Measurements from ENCODE around the gene CCDC51. TPM values are rescaled to one million over a fixed set of nuclear protein-coding genes. Genes with fewer than 3 reads are reported as not detected.

Gene CCDC51
- total RNA-seq: 40.0 and 42.8 TPM in 2 replicates

GRCh38 chr3:48439820-48440589 is at the start of gene CCDC51, which contains the start of gene TMA7:
Gene CCDC51, minus strand, starts transcription at chr3:48440119. Its CDS starts 4,991 bp downstream, at chr3:48435128.
Gene TMA7, plus strand, starts transcription at chr3:48440257. Its CDS starts 40 bp downstream, at chr3:48440297.

GRCh38 chr3:48446425-48447193 is 6.7 kb upstream of the CCDC51 start, which contains the start of gene ATRIP:
Gene ATRIP, plus strand, starts transcription at chr3:48446737. Its CDS starts 109 bp downstream, at chr3:48446846.

GRCh38 chr3:48429960-48430707 is 9.8 kb downstream of the CCDC51 start, which contains the start of gene PLXNB1:
Gene PLXNB1, minus strand, starts transcription at chr3:48430086. Its CDS starts 5,475 bp downstream, at chr3:48424611.

Other genes starting within 250 kb of the CCDC51 start
- gene CAMP, start 216.6 kb downstream of the CCDC51 start, total RNA-seq: not detected in 2 replicates
- 4.8 and 5.1 TPM in 2 replicates for gene ZNF589, start 199.0 kb downstream of the CCDC51 start, total RNA-seq
- 37.4 and 40.0 TPM in 2 replicates for gene NME6, start 138.8 kb downstream of the CCDC51 start, total RNA-seq
- gene SPINK8, start 106.5 kb downstream of the CCDC51 start, total RNA-seq: not detected in 2 replicates
- 0.15 TPM in 1 of 2 replicates, not detected in the other for gene FBXW12, start 67.9 kb downstream of the CCDC51 start, total RNA-seq
- gene PLXNB1, start 10.0 kb downstream of the CCDC51 start, total RNA-seq: 41.3 and 76.4 TPM in 2 replicates
- gene TMA7, start 138 bp upstream of the CCDC51 start, total RNA-seq: 178 and 359 TPM in 2 replicates
- 5.7 and 6.6 TPM in 2 replicates for gene ATRIP, start 6.6 kb upstream of the CCDC51 start, total RNA-seq
- gene SHISA5, start 64.1 kb upstream of the CCDC51 start, total RNA-seq: 107 and 177 TPM in 2 replicates
- 10.0 and 12.2 TPM in 2 replicates for gene PFKFB4, start 116.7 kb upstream of the CCDC51 start, total RNA-seq
- 1.2 and 1.3 TPM in 2 replicates for gene UCN2, start 123.7 kb upstream of the CCDC51 start, total RNA-seq
- gene COL7A1, start 155.2 kb upstream of the CCDC51 start, total RNA-seq: 22.5 and 52.6 TPM in 2 replicates
- gene UQCRC1, start 169.5 kb upstream of the CCDC51 start, total RNA-seq: 358 and 469 TPM in 2 replicates
- not detected in 2 replicates for gene TMEM89, start 181.7 kb upstream of the CCDC51 start, total RNA-seq
- 16.9 and 22.2 TPM in 2 replicates for gene SLC26A6, start 195.3 kb upstream of the CCDC51 start, total RNA-seq
- 1.0 and 3.5 TPM in 2 replicates for gene CELSR3, start 222.8 kb upstream of the CCDC51 start, total RNA-seq
- 11.8 and 25.1 TPM in 2 replicates for gene NCKIPSD, start 245.8 kb upstream of the CCDC51 start, total RNA-seq